Esophagus muscularis mucosa (tissue), 4 donors: ENCODE results near the gene NDEL1. TPM values are rescaled to one million over a fixed set of nuclear protein-coding genes. Genes with fewer than 3 reads are reported as not detected.

Experiments
- DNase-seq: peaks from one replicate; pipeline ENCODE4 v3.0.0-alpha.2; 2017; ENCODE audit errors: extremely low spot score
- H3K27ac ChIP-seq, 4 donors: fragments of 200-600 bp; sonication (generic); replicated peaks in 1 of 4; 1 replicate in 3 of 4; 2 replicates in 1 of 4; pipeline ENCODE4 v1.5.1; 2016 to 2019; ENCODE audit warnings: mild to moderate bottlenecking in 1 of 4
- H3K27me3 ChIP-seq, 4 donors: fragments of 200-600 bp; sonication (generic); one replicate each; pipeline versions ENCODE4 v1.5.1 to v1.6.0; 2016 to 2019
- H3K36me3 ChIP-seq, 4 donors: fragments of 200-600 bp; sonication (generic); one replicate each; pipeline ENCODE4 v1.5.1; 2016 to 2019
- H3K4me1 ChIP-seq, 4 donors: fragments of 200-600 bp; sonication (generic); one replicate each; pipeline ENCODE4 v1.5.1; 2016 to 2019
- H3K4me3 ChIP-seq, 4 donors: fragments of 200-600 bp; sonication (generic); 1 replicate in 2 of 4; 2 replicates in 2 of 4; pipeline ENCODE4 v1.5.1; 2016 to 2019; ENCODE audit warnings: mild to moderate bottlenecking in 4 of 4, moderate library complexity in 1 of 4
- H3K9me3 ChIP-seq, 4 donors: fragments of 200-600 bp; sonication (generic); 1 replicate in 3 of 4; 2 replicates in 1 of 4; pipeline ENCODE4 v1.5.1; 2016 to 2019
- EP300 ChIP-seq: sonication (generic); formaldehyde crosslinking; IDR thresholded peaks from one replicate; pipeline ENCODE4 v1.6.1; 2017; ENCODE audit warnings: antibody characterized with exemption
- POLR2A ChIP-seq: fragments of 450-650 bp; IDR thresholded peaks from one replicate; pipeline ENCODE4 v1.6.1; 2017; ENCODE audit warnings: antibody characterized with exemption, moderate library complexity, mild to moderate bottlenecking, low read depth
- POLR2AphosphoS5 ChIP-seq, 2 donors: sonication (generic); formaldehyde crosslinking; IDR thresholded peaks; one replicate each; pipeline ENCODE4 v1.6.1; 2017; ENCODE audit warnings: antibody characterized with exemption in 2 of 2
- WGBS: methylation state at CpG from one replicate; pipeline ENCODE4 v1.1.5; 2018; 5-methylcytosine and 5-hydroxymethylcytosine counted together
- intact Hi-C: fragments of 100-400 bp; cut with DNase I; formaldehyde crosslinking; loops from one replicate; pipeline ENCODE4 v1.15.1; 2023
- total RNA-seq, 4 donors: library from RNA; depleted of rRNA; stranded (reverse); fragments of >200 nt; gene quantifications; one replicate each; pipeline versions ENCODE4 v1.1.0 to v1.2.1, GENCODE V29; 2016
- TF ChIP-seq, protein P1 (sequence below), 3 experiments: fragments of 200-600 bp in 2 of 3; fragments of 450-650 bp in 1 of 3; sonication (generic) in 2 of 3; IDR thresholded peaks; one replicate each; pipeline ENCODE4 v1.5.1; 2017 to 2019; ENCODE audit warnings: antibody characterized with exemption in 3 of 3, mild to moderate bottlenecking in 2 of 3, moderate library complexity in 1 of 3

The NDEL1 gene
- total RNA-seq, 4 donors from 2014 or later, result 48.2 to 80.8 (median 55.5) TPM

DNA sequence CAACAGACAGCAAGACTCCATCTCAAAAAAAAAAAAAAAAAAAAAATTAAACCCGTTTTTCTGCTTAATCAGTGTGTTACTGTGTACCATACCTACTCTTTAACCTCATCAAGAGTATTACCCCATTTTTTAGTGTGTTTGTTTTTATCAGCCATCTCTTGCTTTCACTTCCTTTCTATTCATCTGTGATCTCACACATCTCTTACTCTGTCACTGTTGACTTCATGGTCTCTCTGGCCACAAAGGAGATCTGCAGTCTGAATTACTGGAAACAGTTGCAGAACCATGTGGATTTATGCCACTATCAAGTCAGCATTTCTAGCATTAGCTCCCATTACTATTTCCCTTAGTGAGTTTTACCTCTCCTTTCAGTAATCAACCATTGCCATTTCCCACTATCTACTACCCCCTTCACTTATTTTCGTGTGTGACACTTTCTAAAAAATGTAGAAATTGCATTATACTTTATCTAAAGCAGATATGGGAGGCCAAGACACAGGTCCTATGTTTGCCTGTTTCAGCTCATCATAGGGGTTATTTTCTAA is 20.1 kb downstream of the NDEL1 start:
- intact Hi-C loops, result no loop called here
- 87% methylated on average over 2 of the region's 2 CpGs for WGBS

DNA sequence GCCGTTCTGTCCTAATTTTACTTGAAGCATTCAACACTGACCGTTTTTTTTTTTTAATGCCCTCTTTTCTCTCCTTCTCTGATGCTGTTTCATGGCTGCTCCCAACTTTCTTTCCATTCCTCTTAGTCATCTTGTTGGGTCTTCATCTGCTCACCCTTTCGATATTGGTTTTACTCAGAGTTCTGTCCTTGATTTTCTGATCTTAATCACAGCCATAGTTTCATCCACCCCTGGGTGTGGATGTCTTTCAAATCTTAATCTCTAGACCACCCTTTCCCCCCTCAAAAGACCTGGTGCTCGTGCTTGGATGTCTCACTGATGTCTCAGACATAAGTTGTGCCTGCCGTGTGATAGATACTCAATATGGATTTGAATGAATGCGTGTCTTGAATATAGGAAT is 22.4 kb downstream of the NDEL1 start:
- no peaks in the 10 kb centered on the region for H3K27me3 ChIP-seq
- peaks cover 46 to 97% (median 88%) of the 10 kb centered on the region in 4 donors for H3K36me3 ChIP-seq

More for the DNA sequence above, 20.1 kb downstream of the NDEL1 start:
- no peaks in the 10 kb centered on the region for H3K4me1 ChIP-seq
- no peak overlapping the region for H3K4me3 ChIP-seq
- no peak overlapping the region for H3K27ac ChIP-seq
- no peak for TF ChIP-seq POLR2A
- no peak for TF ChIP-seq POLR2AphosphoS5 (IDR thresholded peaks at IDR 0.05)
- TF ChIP-seq EP300, result no peak
- TF ChIP-seq, protein P1, sequence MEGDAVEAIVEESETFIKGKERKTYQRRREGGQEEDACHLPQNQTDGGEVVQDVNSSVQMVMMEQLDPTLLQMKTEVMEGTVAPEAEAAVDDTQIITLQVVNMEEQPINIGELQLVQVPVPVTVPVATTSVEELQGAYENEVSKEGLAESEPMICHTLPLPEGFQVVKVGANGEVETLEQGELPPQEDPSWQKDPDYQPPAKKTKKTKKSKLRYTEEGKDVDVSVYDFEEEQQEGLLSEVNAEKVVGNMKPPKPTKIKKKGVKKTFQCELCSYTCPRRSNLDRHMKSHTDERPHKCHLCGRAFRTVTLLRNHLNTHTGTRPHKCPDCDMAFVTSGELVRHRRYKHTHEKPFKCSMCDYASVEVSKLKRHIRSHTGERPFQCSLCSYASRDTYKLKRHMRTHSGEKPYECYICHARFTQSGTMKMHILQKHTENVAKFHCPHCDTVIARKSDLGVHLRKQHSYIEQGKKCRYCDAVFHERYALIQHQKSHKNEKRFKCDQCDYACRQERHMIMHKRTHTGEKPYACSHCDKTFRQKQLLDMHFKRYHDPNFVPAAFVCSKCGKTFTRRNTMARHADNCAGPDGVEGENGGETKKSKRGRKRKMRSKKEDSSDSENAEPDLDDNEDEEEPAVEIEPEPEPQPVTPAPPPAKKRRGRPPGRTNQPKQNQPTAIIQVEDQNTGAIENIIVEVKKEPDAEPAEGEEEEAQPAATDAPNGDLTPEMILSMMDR (IDR thresholded peaks at IDR 0.05), result no peak
- DNase-seq, result no peak
- no peaks in the 10 kb centered on the region for H3K27me3 ChIP-seq
- H3K9me3 ChIP-seq, result no peaks in the 10 kb centered on the region
- H3K36me3 ChIP-seq, result peaks cover 53 to 97% (median 86%) of the 10 kb centered on the region in 4 donors

DNA sequence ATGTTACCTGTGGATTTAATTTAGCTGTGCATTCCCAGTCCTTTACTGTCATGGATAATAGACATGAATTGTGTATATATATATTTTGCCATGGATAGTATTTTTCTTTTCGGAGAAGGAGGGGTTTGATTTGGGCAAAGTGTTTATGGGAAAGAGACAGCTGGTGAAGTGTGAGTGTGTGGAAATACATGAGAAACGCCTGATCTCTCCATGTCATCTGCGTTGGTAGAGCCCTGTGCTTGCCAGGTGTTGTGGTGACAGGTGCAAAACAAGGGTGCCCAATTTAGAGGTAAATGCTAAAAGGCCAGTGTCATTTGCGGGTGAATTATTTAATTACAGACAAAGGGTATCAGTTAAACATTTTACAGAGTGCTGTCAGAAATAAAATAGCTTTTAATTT is 23.4 kb downstream of the NDEL1 start:
- Histone ChIP-seq H3K36me3 (peaks cover 46 to 100% (median 91%) of the 10 kb centered on the region in 4 donors), H3K4me1 (no peaks in the 10 kb centered on the region), H3K9me3 (no peaks in the 10 kb centered on the region), H3K4me3 (no peak overlapping the region), H3K27ac (no peak overlapping the region), H3K27me3 (no peaks in the 10 kb centered on the region)
- intact Hi-C loops, result no loop called here
- WGBS, result 88% methylated on average over 4 of the region's 4 CpGs
- TF ChIP-seq POLR2AphosphoS5 (IDR thresholded peaks at IDR 0.05) (no peak), EP300 (no peak), POLR2A (no peak)
- TF ChIP-seq, protein P1 (IDR thresholded peaks at IDR 0.05), result no peak
- no peak for DNase-seq

More for the DNA sequence above, 22.4 kb downstream of the NDEL1 start:
- DNase-seq, result no peak
- no peaks in the 10 kb centered on the region for H3K4me1 ChIP-seq
- WGBS, result 89% methylated on average over 6 of the region's 6 CpGs
- no peak overlapping the region for H3K4me3 ChIP-seq
- TF ChIP-seq, protein P1 (IDR thresholded peaks at IDR 0.05), result no peak
- TF ChIP-seq EP300, result no peak
- TF ChIP-seq POLR2A, result no peak
- TF ChIP-seq POLR2AphosphoS5 (IDR thresholded peaks at IDR 0.05), result no peak
- intact Hi-C loops, result no loop called here
- H3K9me3 ChIP-seq, result no peaks in the 10 kb centered on the region
- H3K27ac ChIP-seq, result no peak overlapping the region

DNA sequence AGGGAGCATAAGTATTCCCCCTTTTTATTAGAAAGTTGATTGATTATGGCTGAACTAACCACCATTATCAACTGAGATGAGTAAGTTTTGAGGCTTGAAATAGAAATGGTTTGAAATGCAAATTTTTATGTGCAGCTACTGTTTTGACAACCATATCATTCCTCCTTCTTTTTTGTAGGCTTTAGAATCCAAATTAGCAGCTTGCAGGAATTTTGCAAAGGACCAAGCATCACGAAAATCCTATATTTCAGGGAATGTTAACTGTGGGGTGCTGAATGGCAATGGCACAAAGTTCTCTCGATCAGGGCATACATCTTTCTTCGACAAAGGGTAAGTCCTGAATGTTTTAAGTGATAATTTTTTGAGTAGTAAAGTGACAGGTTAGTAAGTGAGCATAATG is 24.1 kb downstream of the NDEL1 start:
- intact Hi-C loops, result no loop called here
- Histone ChIP-seq H3K4me3 (no peak overlapping the region), H3K9me3 (no peaks in the 10 kb centered on the region), H3K36me3 (peaks cover 46 to 100% (median 93%) of the 10 kb centered on the region in 4 donors), H3K27ac (no peak overlapping the region), H3K27me3 (no peaks in the 10 kb centered on the region), H3K4me1 (peaks cover 0 to 6% (median 4%) of the 10 kb centered on the region in 4 donors)
- WGBS, result 88% methylated on average over 3 of the region's 3 CpGs
- no peak for DNase-seq
- TF ChIP-seq, protein P1 (IDR thresholded peaks at IDR 0.05), result no peak
- TF ChIP-seq POLR2A (no peak), EP300 (no peak), POLR2AphosphoS5 (IDR thresholded peaks at IDR 0.05) (no peak)

DNA sequence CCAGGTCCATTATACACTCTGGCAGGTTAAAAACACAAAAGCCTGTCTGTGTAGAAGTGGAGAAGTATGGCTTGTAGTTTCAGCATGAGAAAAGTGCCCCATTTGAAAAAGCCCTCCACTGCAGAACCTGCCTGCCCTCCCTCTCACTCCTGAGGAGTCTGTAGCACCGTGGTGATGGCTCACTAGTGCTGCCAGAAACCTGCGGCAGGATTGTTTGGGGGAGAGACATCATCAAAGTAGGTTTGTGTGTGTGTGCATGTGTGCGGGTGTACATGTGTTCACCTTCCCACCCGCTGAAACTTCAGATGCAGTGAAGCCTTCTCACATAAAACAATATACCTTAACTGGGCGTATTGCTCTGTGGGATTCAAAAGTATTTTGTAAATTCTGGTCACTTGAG is 26.9 kb downstream of the NDEL1 start:
- Histone ChIP-seq H3K27me3 (no peaks in the 10 kb centered on the region), H3K4me1 (peaks cover 6 to 27% (median 20%) of the 10 kb centered on the region in 4 donors), H3K36me3 (peaks cover 37 to 89% (median 87%) of the 10 kb centered on the region in 4 donors), H3K27ac (no peak overlapping the region), H3K4me3 (no peak overlapping the region), H3K9me3 (no peaks in the 10 kb centered on the region)
- TF ChIP-seq POLR2AphosphoS5 (IDR thresholded peaks at IDR 0.05), result no peak
- TF ChIP-seq, protein P1 (IDR thresholded peaks at IDR 0.05), result no peak
- DNase-seq, result no peak
- intact Hi-C loops, result no loop called here
- 70% methylated on average over 5 of the region's 5 CpGs for WGBS
